Nucleus accumbens (tissue), 56 donors: Measurements from ENCODE around the gene ATP2B2.
"Not testable (repeated sequence)": the region's sequence is repeated elsewhere in the genome, so short reads cannot be mapped to it uniquely, and the experiment has no call there.

Experiments used
- DNase-seq, 56 donors: peaks; one replicate each; lab custom pipeline; 2025; lab: John Stamatoyannopoulos, UW

ATP2B2 gene

GRCh38 chr3:10317311-10317960, 187.9 kb downstream of the ATP2B2 start:
- peak in 11 of 56 donors; percentile 16 to 61 (median 36) for DNase-seq

GRCh38 chr3:10315771-10316344, 189.5 kb downstream of the ATP2B2 start:
- peak in 14 of 56 donors; percentile 7 to 32 (median 20) for DNase-seq

GRCh38 chr3:10315101-10315500, 190.3 kb downstream of the ATP2B2 start:
- no peak for DNase-seq

DNA sequence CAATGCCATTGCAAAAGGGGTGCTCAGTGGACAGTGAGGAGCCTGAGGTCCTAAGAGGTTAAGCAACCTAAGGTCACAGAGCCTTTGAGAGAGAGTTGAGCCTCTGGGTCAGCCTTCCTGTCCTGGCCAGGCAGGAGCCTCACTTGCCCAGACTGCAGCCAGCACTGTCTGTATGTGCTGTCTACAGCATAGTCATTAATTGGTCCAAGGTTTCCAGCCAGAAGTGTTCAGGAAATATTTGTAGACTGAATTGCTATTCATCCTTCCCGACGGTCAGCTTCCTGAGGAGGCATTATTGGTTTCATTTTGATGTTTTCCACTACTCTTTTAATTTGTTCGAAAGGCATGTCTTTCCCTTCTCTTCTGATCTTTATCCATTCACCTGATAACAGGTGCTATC, 192.5 kb downstream of the ATP2B2 start:
- DNase-seq, result no peak

GRCh38 chr3:10312391-10312790, 193.0 kb downstream of the ATP2B2 start:
- no peak for DNase-seq

DNA sequence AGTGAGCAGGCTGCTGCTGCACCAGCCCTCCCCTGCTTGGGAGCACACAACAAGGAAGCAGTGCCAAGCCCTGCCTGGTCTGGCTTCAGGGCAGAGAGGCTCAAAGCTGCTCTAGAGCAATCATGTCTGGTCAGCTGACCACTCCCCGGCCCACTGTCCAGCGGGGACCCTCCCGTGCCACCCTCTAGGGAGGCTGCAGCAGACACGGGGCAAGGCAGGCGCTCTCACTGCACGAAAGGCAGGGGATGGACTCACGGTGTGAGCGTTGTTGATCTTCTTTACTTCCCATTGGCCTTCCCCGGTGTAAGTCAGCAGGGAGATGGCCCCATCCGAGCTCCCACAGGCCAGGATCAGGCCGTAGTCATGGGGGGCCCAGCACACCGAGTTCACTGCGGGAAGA, 193.7 kb downstream of the ATP2B2 start:
- no peak for DNase-seq

DNA sequence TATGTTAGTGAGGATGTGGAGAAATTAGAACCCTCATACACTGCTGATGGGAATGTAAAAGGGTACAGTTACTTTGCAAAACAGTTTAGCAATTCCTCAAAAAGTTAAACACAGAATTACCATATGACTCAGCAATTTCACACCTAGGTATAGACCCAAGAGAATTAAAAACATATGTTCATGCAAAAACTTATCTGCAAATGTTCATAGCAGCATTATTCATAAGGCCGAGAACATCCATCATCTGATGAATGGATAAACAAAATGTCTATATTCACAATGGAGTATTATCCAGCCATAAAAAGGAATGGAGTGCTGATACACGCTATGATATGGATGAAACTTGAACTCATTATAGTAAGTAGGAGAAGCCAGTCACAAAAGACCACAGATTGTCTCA, 194.8 kb downstream of the ATP2B2 start:
- DNase-seq, result no peak

DNA sequence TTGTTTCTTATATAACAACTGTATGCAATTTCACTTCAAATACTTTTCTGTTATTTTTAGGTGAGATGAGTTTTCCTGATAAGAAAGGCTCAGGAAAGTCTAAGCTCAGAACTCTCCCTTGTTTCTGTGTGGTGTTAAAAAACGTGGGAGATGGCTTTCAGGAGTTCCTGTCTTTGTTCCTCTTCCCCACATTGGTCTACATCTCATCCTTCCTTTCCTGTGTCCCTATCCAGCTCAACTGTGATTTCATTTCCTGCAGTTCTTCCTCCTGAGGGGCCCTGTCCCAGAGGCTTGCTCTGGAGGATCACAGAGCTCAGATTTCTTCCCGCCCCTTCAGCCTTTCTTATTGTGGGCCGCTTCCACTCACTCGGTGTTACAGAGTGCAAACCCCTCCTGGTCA, 195.7 kb downstream of the ATP2B2 start:
- no peak for DNase-seq

DNA sequence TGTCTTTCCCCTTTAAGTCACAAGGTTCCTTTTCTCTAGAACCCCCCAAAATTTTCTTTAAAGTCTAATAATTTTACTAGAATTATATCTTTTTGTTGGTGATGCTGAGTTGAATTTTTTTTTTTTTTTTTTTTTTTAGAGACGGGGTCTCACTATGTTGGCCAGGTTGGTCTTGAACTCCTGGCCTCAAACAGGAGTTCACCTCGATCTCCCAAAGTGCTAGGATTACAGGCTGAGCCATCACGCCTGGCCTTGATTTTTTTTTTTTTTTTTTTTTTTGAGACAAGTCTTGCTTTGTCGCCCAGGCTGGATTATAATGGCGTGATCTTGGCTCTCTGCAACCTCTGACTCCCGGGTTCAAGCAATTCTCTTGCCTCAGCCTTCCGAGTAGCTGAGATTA, 196.7 kb downstream of the ATP2B2 start:
- no peak for DNase-seq

- no peak for DNase-seq
Measured at GRCh38 chr3:10306156-10306555, 199.2 kb downstream of the ATP2B2 start.

DNA sequence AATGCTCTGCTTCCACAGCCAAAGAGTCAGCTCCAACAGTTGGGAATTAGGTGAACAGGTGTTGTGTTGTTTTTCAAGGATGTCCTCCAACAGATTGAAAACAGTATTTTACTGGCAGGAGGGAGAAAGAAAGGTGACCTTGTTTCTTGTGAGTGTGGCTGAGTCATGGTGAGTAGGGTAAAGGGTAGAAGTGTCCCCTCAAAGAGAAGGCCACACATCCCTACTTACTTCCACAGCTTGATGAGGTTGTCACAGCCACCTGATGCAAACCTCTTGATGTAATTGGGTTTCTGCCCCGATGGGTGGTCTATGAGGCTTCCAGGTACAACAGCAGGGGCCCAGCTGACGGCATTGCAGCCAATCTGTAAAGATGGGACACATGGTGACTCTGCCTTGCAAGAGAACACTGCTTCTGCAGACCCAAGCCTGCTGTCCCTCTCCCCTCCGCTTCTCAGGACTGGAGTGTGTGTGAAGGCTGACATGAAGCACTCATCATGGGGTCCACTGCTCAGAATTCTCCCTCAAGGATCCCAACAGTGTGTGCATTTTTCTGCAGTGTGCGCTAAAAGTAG, 200.0 kb downstream of the ATP2B2 start:
- no peak for DNase-seq

DNA sequence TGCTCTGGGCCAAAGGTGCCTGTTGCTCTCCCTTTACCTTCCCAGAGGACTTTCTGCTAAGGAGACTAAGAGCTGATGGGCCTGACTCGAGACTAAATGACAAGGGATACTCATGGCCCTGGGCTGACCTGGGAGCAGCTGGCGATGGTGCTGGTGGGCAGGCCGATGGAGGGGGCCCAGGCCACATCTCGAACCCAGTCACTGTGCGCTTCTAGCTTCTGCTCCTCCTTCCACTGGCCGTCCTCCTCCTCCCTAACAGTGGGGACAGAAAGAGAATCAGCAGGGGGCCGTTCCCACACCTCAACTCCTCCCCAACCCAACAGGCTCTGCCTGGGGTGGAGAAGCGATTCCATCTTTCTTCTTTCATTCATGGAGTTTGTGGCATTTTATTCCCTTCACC, 200.5 kb downstream of the ATP2B2 start:
- no peak for DNase-seq

GRCh38 chr3:10303785-10304184, 201.6 kb downstream of the ATP2B2 start:
- no peak for DNase-seq

DNA sequence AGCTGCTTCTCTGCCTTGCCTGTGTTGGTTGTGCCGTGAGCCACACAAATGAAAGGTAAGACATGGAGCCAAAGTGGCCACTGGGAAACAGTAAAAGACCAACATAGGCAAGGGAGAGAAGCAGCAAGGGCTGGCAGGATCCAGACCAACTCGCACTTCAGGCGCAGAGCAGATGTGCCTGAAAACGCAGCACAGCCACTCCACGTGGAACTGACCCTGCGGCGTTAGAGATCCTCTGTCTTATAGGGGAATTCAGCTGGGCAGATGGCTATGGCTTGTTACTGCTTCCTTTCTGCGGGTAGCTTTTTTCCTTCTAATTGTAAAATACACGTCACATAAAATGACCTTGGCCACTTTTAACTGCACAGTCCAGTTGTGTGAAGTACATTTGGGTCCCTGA, 202.3 kb downstream of the ATP2B2 start:
- DNase-seq, result no peak

DNA sequence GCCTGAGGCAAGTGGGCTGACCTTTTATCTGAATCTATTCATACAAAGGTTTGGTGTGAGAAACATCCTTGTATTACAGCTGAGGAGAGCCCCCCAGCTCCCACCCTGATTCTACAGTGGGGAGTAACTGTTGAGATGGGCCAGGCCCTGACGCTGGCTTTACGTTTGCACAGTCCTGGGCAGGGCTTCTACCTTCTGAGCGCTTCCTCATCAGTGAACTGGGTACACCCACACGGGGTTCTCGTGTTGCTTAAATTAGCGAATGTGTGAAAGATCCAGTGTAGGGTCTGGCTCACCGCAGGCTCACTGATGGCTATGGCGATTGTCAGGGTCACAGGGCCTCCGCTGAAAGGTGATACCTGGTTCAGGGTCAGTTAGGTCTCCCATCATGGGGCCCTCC, 205.3 kb downstream of the ATP2B2 start:
- no peak for DNase-seq

GRCh38 chr3:10299679-10300078, 205.7 kb downstream of the ATP2B2 start:
- DNase-seq, result no peak

GRCh38 chr3:10299175-10299574, 206.2 kb downstream of the ATP2B2 start:
- DNase-seq, result no peak

DNA sequence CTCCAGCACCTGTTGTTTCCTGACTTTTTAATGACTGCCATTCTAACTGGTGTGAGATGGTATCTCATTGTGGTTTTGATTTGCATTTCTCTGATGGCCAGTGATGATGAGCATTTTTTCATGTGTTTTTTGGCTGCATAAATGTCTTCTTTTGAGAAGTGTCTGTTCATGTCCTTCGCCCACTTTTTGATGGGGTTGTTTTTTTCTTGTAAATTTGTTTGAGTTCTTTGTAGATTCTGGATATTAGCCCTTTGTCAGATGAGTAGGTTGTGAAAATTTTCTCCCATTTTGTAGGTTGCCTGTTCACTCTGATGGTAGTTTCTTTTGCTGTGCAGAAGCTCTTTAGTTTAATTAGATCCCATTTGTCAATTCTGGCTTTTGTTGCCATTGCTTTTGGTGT, 207.3 kb downstream of the ATP2B2 start:
- not testable (repeated sequence) for DNase-seq

- DNase-seq, result no peak
Measured at GRCh38 chr3:10294030-10294586, 211.3 kb downstream of the ATP2B2 start.

DNA sequence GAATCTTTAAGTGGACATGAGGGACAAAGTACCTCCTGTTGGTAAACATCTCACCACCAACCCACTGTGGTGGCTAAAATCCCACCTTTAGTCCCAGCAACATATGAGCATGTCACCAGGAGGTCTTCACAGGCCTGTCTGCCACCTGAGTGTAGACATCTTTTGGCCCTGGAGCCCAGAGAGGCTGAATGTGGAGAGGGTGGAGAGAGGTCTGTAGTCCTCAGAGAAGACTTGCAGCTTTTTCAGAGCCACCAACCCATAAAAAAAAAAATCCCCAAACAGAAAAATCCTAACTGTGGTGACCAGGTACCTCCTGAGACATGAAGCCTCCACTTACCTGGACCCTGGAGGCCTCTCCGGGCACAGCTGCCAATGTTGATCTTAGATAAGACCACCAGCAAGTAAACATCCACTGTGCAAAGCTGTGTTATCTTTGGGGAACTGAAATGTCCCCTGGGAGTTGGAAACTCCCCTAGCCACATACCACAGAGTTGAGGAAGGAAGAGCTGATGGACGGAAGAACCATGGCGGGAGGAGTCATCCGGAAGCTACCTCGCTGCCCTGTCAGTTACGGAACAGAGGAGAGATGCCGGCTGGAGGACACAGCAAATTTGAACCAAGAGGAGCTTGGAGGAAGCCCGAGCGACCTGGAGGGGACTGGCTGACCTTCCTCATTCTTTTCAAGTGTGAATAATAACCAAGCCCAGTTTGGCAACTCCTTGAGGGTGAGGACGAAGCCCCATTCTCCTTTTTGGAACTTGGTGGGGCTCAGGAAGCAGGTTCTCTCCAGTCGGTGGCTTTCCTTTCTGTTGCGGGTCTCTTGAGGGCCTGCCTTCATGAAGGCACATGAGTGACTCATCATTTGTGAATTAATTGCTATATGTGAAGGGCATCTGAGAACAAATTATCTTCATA, 212.6 kb downstream of the ATP2B2 start, which contains the start of gene GHRL:
TSS of gene GHRL (minus strand) at position 443 of the 915 bp plus-strand sequence. CDS start 2,767 bp downstream, outside the sequence.
- peak in 2 of 56 donors; percentile 5 to 12 for DNase-seq

- no peak for DNase-seq
Measured at GRCh38 chr3:10291641-10292040, 213.7 kb downstream of the ATP2B2 start.
